ENCODE measurements around the gene C10orf53.

The C10orf53 gene

DNA sequence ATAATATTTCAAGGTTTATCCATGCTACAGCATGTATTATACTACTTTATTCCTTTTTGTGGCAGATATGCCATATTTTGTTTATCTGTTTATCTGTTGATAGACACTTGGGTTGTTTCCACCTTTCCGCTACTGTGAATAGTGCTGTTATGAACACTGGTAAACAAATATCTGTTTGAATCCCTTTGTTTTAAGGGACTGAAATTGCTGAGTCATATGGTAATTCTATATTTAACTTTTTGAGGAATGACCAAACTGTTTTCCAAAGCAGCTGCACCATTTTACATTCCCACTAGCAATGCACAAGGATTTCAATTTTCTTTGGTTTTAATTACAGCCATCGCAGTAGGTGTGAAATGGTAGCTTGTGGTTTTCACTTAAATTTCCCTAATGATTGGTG is 3.4 kb downstream of the C10orf53 start:
- CTCF ChIA-PET = no interaction called here
- TF ChIP-seq ZNF529 (tag by site-specific recombination; IDR thresholded peaks at IDR 0.05; ENCODE audit: insufficient replicate concordance) = no peak
- TF ChIP-seq KLF1 (tag by site-specific recombination; IDR thresholded peaks at IDR 0.05) = no peak
- no peak for TF ChIP-seq ZNF157 (tag by site-specific recombination; IDR thresholded peaks at IDR 0.05)
- no peak for TF ChIP-seq ZXDB (tag by site-specific recombination; IDR thresholded peaks at IDR 0.05)
- TF ChIP-seq ZNF266 (tag by site-specific recombination; IDR thresholded peaks at IDR 0.05; ENCODE audit: low read depth) = no peak
- TF ChIP-seq ZNF785 (tag by site-specific recombination; IDR thresholded peaks at IDR 0.05) = no peak
- H3K4me1 ChIP-seq (ENCODE audit: control insufficient read depth, insufficient read depth, low read length) = peaks cover 3% of the 10 kb centered on the region; the same call in 1 of the 2 replicates
- H3K4me3 ChIP-seq (ENCODE audit: low read depth, low read length) = no peak overlapping the region
- no peaks in the 10 kb centered on the region for H3K36me3 ChIP-seq (ENCODE audit: control insufficient read depth in 2 of 2, insufficient read depth in 1 of 2, low read length in 2 of 2)
- H3K9me3 ChIP-seq (ENCODE audit: control insufficient read depth, insufficient read depth, low read depth, low read length) = no peaks in the 10 kb centered on the region
- no peak overlapping the region for H3K27ac ChIP-seq (ENCODE audit: extremely low read depth, low read depth, low read length)
- POLR2A ChIA-PET = no interaction called here

DNA sequence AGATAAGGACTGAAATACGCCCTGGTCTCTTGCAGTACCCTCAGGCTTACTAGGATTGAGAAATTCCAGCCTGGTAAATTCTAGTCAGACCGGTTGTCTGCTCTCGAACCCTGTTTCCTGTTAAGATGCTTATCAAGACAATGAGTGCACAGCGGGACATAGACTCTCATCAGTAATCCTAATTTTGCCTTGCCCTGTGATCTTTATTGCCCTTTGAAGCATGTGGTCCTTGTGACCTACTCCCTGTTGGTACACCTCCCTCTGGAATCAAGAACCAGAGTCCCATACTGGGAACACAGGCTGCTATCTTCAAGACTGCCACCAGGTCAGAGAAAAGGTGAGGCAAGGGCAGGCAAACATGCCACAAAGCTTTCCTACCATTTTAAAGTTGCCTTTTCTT is 7.2 kb downstream of the C10orf53 start:
- Histone ChIP-seq H3K36me3 (ENCODE audit: control insufficient read depth in 2 of 2, insufficient read depth in 1 of 2, low read length in 2 of 2) (no peaks in the 10 kb centered on the region), H3K9me3 (ENCODE audit: control insufficient read depth, insufficient read depth, low read depth, low read length) (no peaks in the 10 kb centered on the region), H3K4me3 (ENCODE audit: low read depth, low read length) (no peak overlapping the region), H3K4me1 (ENCODE audit: control insufficient read depth, insufficient read depth, low read length) (no peaks in the 10 kb centered on the region), H3K27ac (ENCODE audit: extremely low read depth, low read depth, low read length) (no peak overlapping the region)
- ChIA-PET CTCF (no interaction called here), POLR2A (no interaction called here)
- TF ChIP-seq SETDB1 (IDR thresholded peaks at IDR 0.05; ENCODE audit: insufficient read length, low read length) (peak; percentile 36), GLIS2 (tag by site-specific recombination; IDR thresholded peaks at IDR 0.05) (no peak)

DNA sequence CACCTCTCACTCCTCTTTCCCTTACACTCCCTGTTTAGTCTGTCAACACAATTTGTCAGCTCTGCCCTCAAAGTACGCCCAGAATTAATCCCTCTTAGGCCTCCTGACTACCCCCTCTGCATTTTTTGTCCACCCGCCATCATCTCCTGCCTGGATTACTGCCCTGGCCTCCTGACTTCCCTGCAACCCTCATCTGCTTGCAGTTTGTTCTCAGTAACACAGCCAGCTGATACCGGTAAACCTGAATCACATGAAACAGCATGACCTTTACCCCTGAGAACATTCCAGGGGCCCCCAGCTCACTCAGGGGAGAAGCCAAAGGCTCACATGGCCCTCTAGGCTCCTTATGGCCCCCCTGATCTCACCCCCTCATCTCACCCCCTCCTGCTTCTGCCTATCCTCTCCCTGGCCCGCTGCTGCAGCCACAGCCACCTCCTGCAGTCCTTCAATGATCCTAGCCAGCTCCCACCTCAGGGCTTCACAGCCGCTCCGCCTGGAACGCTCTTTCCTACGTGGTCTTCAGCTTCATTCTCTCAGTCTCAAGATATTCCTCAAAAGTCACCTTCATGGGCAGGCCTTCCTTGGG is 8.9 kb downstream of the C10orf53 start:
- Histone ChIP-seq H3K4me1 (ENCODE audit: control insufficient read depth, insufficient read depth, low read length) (no peaks in the 10 kb centered on the region), H3K4me3 (ENCODE audit: low read depth, low read length) (no peak overlapping the region), H3K9me3 (ENCODE audit: control insufficient read depth, insufficient read depth, low read depth, low read length) (no peaks in the 10 kb centered on the region), H3K36me3 (ENCODE audit: control insufficient read depth in 2 of 2, insufficient read depth in 1 of 2, low read length in 2 of 2) (no peaks in the 10 kb centered on the region), H3K27ac (ENCODE audit: extremely low read depth, low read depth, low read length) (no peak overlapping the region)
- POLR2A ChIA-PET = no interaction called here
- CTCF ChIA-PET = interaction anchor here (0.6 to 1.0 kb wide), 2 partner anchors 12 to 1228 kb away, joined by 3 read pairs; no protein-coding TSS in a partner anchor
- TF ChIP-seq ZNF354C (tag by site-specific recombination; IDR thresholded peaks at IDR 0.05; ENCODE audit: borderline replicate concordance, low read depth) = no peak
- no peak for TF ChIP-seq ZNF747 (tag by site-specific recombination; IDR thresholded peaks at IDR 0.05)
- TF ChIP-seq FEZF1 (tag by site-specific recombination; IDR thresholded peaks at IDR 0.05) = no peak
- no peak for TF ChIP-seq SETDB1 (IDR thresholded peaks at IDR 0.05; ENCODE audit: insufficient read length, low read length)
- TF ChIP-seq, protein P1, sequence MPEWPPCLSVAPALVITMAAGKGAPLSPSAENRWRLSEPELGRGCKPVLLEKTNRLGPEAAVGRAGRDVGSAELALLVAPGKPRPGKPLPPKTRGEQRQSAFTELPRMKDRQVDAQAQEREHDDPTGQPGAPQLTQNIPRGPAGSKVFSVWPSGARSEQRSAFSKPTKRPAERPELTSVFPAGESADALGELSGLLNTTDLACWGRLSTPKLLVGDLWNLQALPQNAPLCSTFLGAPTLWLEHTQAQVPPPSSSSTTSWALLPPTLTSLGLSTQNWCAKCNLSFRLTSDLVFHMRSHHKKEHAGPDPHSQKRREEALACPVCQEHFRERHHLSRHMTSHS (tag by site-specific recombination; IDR thresholded peaks at IDR 0.05) = no peak
- TF ChIP-seq ZNF292 (tag by site-specific recombination; IDR thresholded peaks at IDR 0.05; ENCODE audit: borderline replicate concordance, low read depth) = no peak
- TF ChIP-seq ZNF423 (tag by site-specific recombination; IDR thresholded peaks at IDR 0.05) = no peak
- TF ChIP-seq ZBTB1 (tag by site-specific recombination; IDR thresholded peaks at IDR 0.05) = no peak
- TF ChIP-seq ZNF585B (tag by site-specific recombination; IDR thresholded peaks at IDR 0.05) = no peak
- TF ChIP-seq, protein P2, sequence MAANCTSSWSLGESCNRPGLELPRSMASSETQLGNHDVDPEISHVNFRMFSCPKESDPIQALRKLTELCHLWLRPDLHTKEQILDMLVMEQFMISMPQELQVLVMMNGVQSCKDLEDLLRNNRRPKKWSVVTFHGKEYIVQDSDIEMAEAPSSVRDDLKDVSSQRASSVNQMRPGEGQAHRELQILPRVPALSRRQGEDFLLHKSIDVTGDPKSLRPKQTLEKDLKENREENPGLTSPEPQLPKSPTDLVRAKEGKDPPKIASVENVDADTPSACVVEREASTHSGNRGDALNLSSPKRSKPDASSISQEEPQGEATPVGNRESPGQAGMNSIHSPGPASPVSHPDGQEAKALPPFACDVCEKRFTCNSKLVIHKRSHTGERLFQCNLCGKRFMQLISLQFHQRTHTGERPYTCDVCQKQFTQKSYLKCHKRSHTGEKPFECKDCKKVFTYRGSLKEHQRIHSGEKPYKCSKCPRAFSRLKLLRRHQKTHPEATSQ (tag by site-specific recombination; IDR thresholded peaks at IDR 0.05) = no peak
- no peak for TF ChIP-seq TCF7L2 (IDR thresholded peaks at IDR 0.05; ENCODE audit: borderline replicate concordance, low read depth, low read length)
- TF ChIP-seq ZNF555 (tag by site-specific recombination; conservative IDR thresholded peaks at IDR 0.05) = no peak
- TF ChIP-seq, protein P3, sequence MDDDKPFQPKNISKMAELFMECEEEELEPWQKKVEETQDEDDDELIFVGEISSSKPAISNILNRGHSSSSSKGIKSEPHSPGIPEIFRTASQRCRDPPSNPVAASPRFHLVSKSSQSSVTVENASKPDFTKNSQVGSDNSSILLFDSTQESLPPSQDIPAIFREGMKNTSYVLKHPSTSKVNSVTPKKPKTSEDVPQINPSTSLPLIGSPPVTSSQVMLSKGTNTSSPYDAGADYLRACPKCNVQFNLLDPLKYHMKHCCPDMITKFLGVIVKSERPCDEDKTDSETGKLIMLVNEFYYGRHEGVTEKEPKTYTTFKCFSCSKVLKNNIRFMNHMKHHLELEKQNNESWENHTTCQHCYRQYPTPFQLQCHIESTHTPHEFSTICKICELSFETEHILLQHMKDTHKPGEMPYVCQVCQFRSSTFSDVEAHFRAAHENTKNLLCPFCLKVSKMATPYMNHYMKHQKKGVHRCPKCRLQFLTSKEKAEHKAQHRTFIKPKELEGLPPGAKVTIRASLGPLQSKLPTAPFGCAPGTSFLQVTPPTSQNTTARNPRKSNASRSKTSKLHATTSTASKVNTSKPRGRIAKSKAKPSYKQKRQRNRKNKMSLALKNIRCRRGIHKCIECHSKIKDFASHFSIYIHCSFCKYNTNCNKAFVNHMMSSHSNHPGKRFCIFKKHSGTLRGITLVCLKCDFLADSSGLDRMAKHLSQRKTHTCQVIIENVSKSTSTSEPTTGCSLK (tag by site-specific recombination; IDR thresholded peaks at IDR 0.05) = no peak
- TF ChIP-seq, protein P4, sequence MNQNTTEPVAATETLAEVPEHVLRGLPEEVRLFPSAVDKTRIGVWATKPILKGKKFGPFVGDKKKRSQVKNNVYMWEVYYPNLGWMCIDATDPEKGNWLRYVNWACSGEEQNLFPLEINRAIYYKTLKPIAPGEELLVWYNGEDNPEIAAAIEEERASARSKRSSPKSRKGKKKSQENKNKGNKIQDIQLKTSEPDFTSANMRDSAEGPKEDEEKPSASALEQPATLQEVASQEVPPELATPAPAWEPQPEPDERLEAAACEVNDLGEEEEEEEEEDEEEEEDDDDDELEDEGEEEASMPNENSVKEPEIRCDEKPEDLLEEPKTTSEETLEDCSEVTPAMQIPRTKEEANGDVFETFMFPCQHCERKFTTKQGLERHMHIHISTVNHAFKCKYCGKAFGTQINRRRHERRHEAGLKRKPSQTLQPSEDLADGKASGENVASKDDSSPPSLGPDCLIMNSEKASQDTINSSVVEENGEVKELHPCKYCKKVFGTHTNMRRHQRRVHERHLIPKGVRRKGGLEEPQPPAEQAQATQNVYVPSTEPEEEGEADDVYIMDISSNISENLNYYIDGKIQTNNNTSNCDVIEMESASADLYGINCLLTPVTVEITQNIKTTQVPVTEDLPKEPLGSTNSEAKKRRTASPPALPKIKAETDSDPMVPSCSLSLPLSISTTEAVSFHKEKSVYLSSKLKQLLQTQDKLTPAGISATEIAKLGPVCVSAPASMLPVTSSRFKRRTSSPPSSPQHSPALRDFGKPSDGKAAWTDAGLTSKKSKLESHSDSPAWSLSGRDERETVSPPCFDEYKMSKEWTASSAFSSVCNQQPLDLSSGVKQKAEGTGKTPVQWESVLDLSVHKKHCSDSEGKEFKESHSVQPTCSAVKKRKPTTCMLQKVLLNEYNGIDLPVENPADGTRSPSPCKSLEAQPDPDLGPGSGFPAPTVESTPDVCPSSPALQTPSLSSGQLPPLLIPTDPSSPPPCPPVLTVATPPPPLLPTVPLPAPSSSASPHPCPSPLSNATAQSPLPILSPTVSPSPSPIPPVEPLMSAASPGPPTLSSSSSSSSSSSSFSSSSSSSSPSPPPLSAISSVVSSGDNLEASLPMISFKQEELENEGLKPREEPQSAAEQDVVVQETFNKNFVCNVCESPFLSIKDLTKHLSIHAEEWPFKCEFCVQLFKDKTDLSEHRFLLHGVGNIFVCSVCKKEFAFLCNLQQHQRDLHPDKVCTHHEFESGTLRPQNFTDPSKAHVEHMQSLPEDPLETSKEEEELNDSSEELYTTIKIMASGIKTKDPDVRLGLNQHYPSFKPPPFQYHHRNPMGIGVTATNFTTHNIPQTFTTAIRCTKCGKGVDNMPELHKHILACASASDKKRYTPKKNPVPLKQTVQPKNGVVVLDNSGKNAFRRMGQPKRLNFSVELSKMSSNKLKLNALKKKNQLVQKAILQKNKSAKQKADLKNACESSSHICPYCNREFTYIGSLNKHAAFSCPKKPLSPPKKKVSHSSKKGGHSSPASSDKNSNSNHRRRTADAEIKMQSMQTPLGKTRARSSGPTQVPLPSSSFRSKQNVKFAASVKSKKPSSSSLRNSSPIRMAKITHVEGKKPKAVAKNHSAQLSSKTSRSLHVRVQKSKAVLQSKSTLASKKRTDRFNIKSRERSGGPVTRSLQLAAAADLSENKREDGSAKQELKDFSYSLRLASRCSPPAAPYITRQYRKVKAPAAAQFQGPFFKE (tag by site-specific recombination; IDR thresholded peaks at IDR 0.05; ENCODE audit: borderline replicate concordance) = no peak
- no peak for TF ChIP-seq OSR2 (tag by site-specific recombination; IDR thresholded peaks at IDR 0.05)
